Measurements from ENCODE around the gene ATXN7L1. TPM values are rescaled to one million over a fixed set of nuclear protein-coding genes. Genes with fewer than 3 reads are reported as not detected.

Gene ATXN7L1
- total and polyA plus RNA-seq, 2 donors (not counting 1 experiment from before 2014, with no cell fraction given) = 7.1 to 40.6 TPM

DNA sequence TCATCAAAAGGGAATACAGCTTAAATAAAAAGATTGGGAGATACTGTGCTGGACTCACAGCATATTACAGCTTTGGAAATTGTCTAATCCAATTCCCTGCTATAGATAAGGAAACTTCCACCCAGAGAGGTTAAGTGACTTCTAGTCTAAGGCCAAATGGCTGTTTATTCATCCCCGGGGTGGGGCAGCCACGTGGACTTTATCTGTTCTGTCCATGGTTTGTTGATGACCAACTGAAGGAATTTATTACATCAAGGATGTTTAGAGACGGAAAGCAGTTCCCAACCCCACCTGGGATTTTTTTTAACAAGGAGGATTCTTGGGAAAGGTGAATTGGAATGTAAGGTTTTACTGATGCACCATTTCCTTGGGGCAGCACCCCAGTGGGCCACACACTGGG, 88.6 kb downstream of the ATXN7L1 start:
- no peak for TF ChIP-seq EZH2 (IDR thresholded peaks at IDR 0.05; ENCODE audit: borderline replicate concordance, insufficient read depth, low read depth, low read length, poor library complexity, severe bottlenecking)
- TF ChIP-seq, protein P1, sequence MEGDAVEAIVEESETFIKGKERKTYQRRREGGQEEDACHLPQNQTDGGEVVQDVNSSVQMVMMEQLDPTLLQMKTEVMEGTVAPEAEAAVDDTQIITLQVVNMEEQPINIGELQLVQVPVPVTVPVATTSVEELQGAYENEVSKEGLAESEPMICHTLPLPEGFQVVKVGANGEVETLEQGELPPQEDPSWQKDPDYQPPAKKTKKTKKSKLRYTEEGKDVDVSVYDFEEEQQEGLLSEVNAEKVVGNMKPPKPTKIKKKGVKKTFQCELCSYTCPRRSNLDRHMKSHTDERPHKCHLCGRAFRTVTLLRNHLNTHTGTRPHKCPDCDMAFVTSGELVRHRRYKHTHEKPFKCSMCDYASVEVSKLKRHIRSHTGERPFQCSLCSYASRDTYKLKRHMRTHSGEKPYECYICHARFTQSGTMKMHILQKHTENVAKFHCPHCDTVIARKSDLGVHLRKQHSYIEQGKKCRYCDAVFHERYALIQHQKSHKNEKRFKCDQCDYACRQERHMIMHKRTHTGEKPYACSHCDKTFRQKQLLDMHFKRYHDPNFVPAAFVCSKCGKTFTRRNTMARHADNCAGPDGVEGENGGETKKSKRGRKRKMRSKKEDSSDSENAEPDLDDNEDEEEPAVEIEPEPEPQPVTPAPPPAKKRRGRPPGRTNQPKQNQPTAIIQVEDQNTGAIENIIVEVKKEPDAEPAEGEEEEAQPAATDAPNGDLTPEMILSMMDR (IDR thresholded peaks at IDR 0.05) = no peak
- Histone ChIP-seq H3K4me2 (replicated peaks; ENCODE audit: low read depth, low read length, poor library complexity, severe bottlenecking) (no peak overlapping the region), H3K4me1 (ENCODE audit: control insufficient read depth in 2 of 2, insufficient read depth in 2 of 2, low read length in 2 of 2) (no peaks in the 10 kb centered on the region), H3K4me3 (ENCODE audit: control extremely low read depth in 1 of 5, extremely low read depth in 1 of 5, insufficient read depth in 1 of 5, low read depth in 2 of 5, low read length in 4 of 5) (no peak overlapping the region), H3K9ac (ENCODE audit: low read length) (no peak overlapping the region), H4K20me1 (ENCODE audit: control insufficient read depth, insufficient read depth, low read length, poor library complexity, severe bottlenecking) (no peaks in the 10 kb centered on the region), H3K9me3 (ENCODE audit: control extremely low read depth in 1 of 3, control insufficient read depth in 2 of 3, insufficient read depth in 1 of 3, low read length in 2 of 3) (no peaks in the 10 kb centered on the region), H3K79me2 (ENCODE audit: control insufficient read depth, insufficient read depth, low read length) (no peaks in the 10 kb centered on the region), H3K27me3 (replicated peaks in 1 of 4; ENCODE audit: control extremely low read depth in 1 of 4, control insufficient read depth in 3 of 4, insufficient read depth in 4 of 4, low read length in 3 of 4) (no peaks in the 10 kb centered on the region), H3K36me3 (replicated peaks in 1 of 2; ENCODE audit: control extremely low read depth in 1 of 2, control insufficient read depth in 1 of 2, extremely low read depth in 1 of 2, insufficient read depth in 2 of 2, low read length in 1 of 2) (no peaks in the 10 kb centered on the region), H3K27ac (ENCODE audit: low read length in 2 of 2) (no peak overlapping the region), H2AFZ (ENCODE audit: insufficient read depth, low read depth, low read length, poor library complexity, severe bottlenecking) (no peak overlapping the region)
- ChIA-PET CTCF (no interaction called here), POLR2A (no interaction called here)
- H3K27ac Mint-ChIP-seq = no peak overlapping the region
- ATAC-seq (ENCODE audit: low read depth) = no peak
- intact Hi-C loops (cut with micrococcal nuclease) = no loop called here
- H3K27me3 Mint-ChIP-seq = no peaks in the 10 kb centered on the region
- H3K4me1 Mint-ChIP-seq = no peaks in the 10 kb centered on the region
- 100% methylated on average over 2 of the region's 3 CpGs for WGBS (ENCODE audit: insufficient coverage)
- no peak for DNase-seq
- no peak overlapping the region for H3K4me3 Mint-ChIP-seq
- no peaks in the 10 kb centered on the region for H3K9me3 Mint-ChIP-seq (ENCODE audit: insufficient read depth)

DNA sequence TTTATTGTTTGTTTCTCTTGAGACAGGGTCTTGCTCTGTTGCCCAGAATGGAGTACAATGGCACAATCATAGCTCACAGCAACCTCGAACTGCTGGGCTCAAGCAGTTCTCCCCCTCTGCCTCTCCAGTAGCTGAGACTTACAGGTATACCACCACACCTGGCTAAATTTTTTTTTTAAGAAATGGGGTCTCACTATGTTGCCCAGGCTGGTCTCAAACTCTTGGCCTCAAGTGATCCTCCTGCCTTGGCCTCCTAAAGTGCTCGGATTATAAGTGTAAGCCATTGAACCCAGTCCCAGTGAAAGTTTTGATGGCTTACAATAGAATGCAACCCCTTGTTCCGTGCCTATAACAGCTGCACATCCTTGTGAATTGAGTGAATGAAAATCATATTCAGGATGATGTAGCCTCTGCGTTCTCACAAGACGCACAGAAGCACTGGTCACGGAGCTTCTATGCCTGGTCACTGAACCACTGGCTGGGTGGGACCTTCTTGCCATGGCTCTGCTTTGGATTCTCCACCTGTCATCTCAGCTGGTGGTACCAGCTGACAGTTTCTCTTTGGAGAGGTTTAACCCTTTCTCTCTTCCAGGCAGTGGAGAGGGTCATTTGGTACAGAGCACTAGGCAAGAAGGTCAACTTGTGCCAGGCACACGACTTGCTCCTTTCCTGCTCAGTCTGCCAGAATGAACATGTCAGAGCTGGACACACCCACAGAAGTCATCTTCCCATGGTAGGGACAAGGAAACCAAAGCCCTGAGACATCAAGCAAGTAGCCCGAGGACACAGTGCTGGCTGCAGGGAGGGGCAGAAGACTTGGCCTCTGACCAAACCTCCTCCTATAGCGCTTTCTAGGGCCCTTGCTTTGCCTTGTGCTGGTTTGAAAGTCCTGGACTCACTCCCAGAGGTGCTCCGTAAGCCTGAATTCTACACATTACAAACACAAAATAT, 89.6 kb downstream of the ATXN7L1 start:
- H3K79me2 ChIP-seq (ENCODE audit: control insufficient read depth, insufficient read depth, low read length) = no peaks in the 10 kb centered on the region
- no peaks in the 10 kb centered on the region for H3K27me3 ChIP-seq (replicated peaks in 1 of 4; ENCODE audit: control extremely low read depth in 1 of 4, control insufficient read depth in 3 of 4, insufficient read depth in 4 of 4, low read length in 3 of 4)
- no peak overlapping the region for H3K27ac Mint-ChIP-seq
- H3K27ac ChIP-seq (ENCODE audit: low read length in 2 of 2) = no peak overlapping the region
- no peak overlapping the region for H3K4me3 Mint-ChIP-seq
- H3K27me3 Mint-ChIP-seq = no peaks in the 10 kb centered on the region
- H3K4me1 Mint-ChIP-seq = no peaks in the 10 kb centered on the region
- H3K36me3 ChIP-seq (replicated peaks in 1 of 2; ENCODE audit: control extremely low read depth in 1 of 2, control insufficient read depth in 1 of 2, extremely low read depth in 1 of 2, insufficient read depth in 2 of 2, low read length in 1 of 2) = no peaks in the 10 kb centered on the region
- no peaks in the 10 kb centered on the region for H3K9me3 Mint-ChIP-seq (ENCODE audit: insufficient read depth)
- ATAC-seq (ENCODE audit: low read depth) (no peak), DNase-seq (no peak)
- intact Hi-C loops (cut with micrococcal nuclease) = no loop called here
- no peak overlapping the region for H2AFZ ChIP-seq (ENCODE audit: insufficient read depth, low read depth, low read length, poor library complexity, severe bottlenecking)
- WGBS (ENCODE audit: insufficient coverage) = 96% methylated on average over 8 of the region's 10 CpGs
- H3K4me3 ChIP-seq (ENCODE audit: control extremely low read depth in 1 of 5, extremely low read depth in 1 of 5, insufficient read depth in 1 of 5, low read depth in 2 of 5, low read length in 4 of 5) = no peak overlapping the region
- TF ChIP-seq EZH2 (IDR thresholded peaks at IDR 0.05; ENCODE audit: borderline replicate concordance, insufficient read depth, low read depth, low read length, poor library complexity, severe bottlenecking) = no peak
- TF ChIP-seq, protein P1 (IDR thresholded peaks at IDR 0.05) = no peak
- no peak overlapping the region for H3K9ac ChIP-seq (ENCODE audit: low read length)
- no peaks in the 10 kb centered on the region for H3K4me1 ChIP-seq (ENCODE audit: control insufficient read depth in 2 of 2, insufficient read depth in 2 of 2, low read length in 2 of 2)
- no peaks in the 10 kb centered on the region for H3K9me3 ChIP-seq (ENCODE audit: control extremely low read depth in 1 of 3, control insufficient read depth in 2 of 3, insufficient read depth in 1 of 3, low read length in 2 of 3)
- H4K20me1 ChIP-seq (ENCODE audit: control insufficient read depth, insufficient read depth, low read length, poor library complexity, severe bottlenecking) = no peaks in the 10 kb centered on the region
- POLR2A ChIA-PET = no interaction called here
- no peak overlapping the region for H3K4me2 ChIP-seq (replicated peaks; ENCODE audit: low read depth, low read length, poor library complexity, severe bottlenecking)
- CTCF ChIA-PET = interaction anchor here (1.2 to 1.6 kb wide), 2 partner anchors 26 to 130 kb away, joined by 3 to 5 read pairs; no protein-coding TSS in a partner anchor
